SKM-1 (cell line): ENCODE data around the gene CNTNAP5.

Source experiments
- DNase-seq: peaks from one replicate; lab custom pipeline; 2025; ENCODE audit not compliant: unreplicated experiment; lab: John Stamatoyannopoulos, UW

The CNTNAP5 gene

GRCh38 chr2:124258140-124258880 lies 233.2 kb downstream of the CNTNAP5 start:
- no peak for DNase-seq

- DNase-seq, result no peak
Measured at GRCh38 chr2:124261456-124261855, 236.4 kb downstream of the CNTNAP5 start.

GRCh38 chr2:124264551-124265091 lies 239.5 kb downstream of the CNTNAP5 start:
- no peak for DNase-seq

GRCh38 chr2:124267794-124268193 lies 242.7 kb downstream of the CNTNAP5 start:
- DNase-seq, result no peak

- no peak for DNase-seq
Measured at GRCh38 chr2:124269348-124269747, 244.3 kb downstream of the CNTNAP5 start.

GRCh38 chr2:124272261-124272841 lies 247.3 kb downstream of the CNTNAP5 start:
- DNase-seq, result no peak

- DNase-seq, result no peak
Measured at GRCh38 chr2:124281541-124281940, 256.5 kb downstream of the CNTNAP5 start.

GRCh38 chr2:124283096-124283495 lies 258.0 kb downstream of the CNTNAP5 start:
- DNase-seq, result no peak

- no peak for DNase-seq
Measured at GRCh38 chr2:124286089-124286783, 261.1 kb downstream of the CNTNAP5 start.

GRCh38 chr2:124289060-124289459 lies 264.0 kb downstream of the CNTNAP5 start:
- no peak for DNase-seq

GRCh38 chr2:124289615-124290014 lies 264.5 kb downstream of the CNTNAP5 start:
- DNase-seq, result no peak

GRCh38 chr2:124296470-124296869 lies 271.4 kb downstream of the CNTNAP5 start:
- no peak for DNase-seq

- no peak for DNase-seq
Measured at GRCh38 chr2:124301915-124302314, 276.8 kb downstream of the CNTNAP5 start.

GRCh38 chr2:124308319-124309062 lies 283.4 kb downstream of the CNTNAP5 start:
- DNase-seq, result no peak

GRCh38 chr2:124309563-124310138 lies 284.6 kb downstream of the CNTNAP5 start:
- no peak for DNase-seq

GRCh38 chr2:124310671-124311070 lies 285.6 kb downstream of the CNTNAP5 start:
- no peak for DNase-seq

GRCh38 chr2:124314084-124314483 lies 289.0 kb downstream of the CNTNAP5 start:
- no peak for DNase-seq

- no peak for DNase-seq
Measured at GRCh38 chr2:124315221-124315880, 290.3 kb downstream of the CNTNAP5 start.

- DNase-seq, result no peak
Measured at GRCh38 chr2:124316133-124316532, 291.0 kb downstream of the CNTNAP5 start.

GRCh38 chr2:124316881-124317605 lies 292.0 kb downstream of the CNTNAP5 start:
- no peak for DNase-seq
